Activated naive CD4-positive, alpha-beta T cell treated with anti-CD3 and anti-CD28 coated beads for 36 hours (primary cell): ENCODE data around the gene RFX5. TPM values are rescaled to one million over a fixed set of nuclear protein-coding genes. Genes with fewer than 3 reads are reported as not detected.

Experiments used
- total RNA-seq, 2 experiments: library from RNA; stranded (reverse); gene quantifications; one replicate each; pipeline ENCODE4 v1.2.3, GENCODE V29; 2021

Gene RFX5
- total RNA-seq, 2 experiments from 2014 or later = 62.3 to 63.4 TPM

Other genes with a start within 250 kb of the RFX5 start
- gene SEMA6C, start 200.6 kb downstream of the RFX5 start, total RNA-seq = 1 to 10 TPM; 1.5 to 1.6 TPM
- gene TNFAIP8L2, start 190.6 kb downstream of the RFX5 start, total RNA-seq = 10 to 100 TPM in 1 of 2 experiments, 1 to 10 TPM in 1; 9.6 to 10.5 TPM
- gene LYSMD1, start 181.3 kb downstream of the RFX5 start, total RNA-seq = 1 to 10 TPM; 4.5 to 4.8 TPM
- gene SCNM1, start 181.1 kb downstream of the RFX5 start, total RNA-seq = 10 to 100 TPM; 60.5 to 64.2 TPM
- gene TMOD4, start 171.3 kb downstream of the RFX5 start, total RNA-seq = 1 to 10 TPM in 1 of 2 experiments, under 1 TPM in 1; 0.98 to 1.1 TPM
- gene VPS72, start 157.1 kb downstream of the RFX5 start, total RNA-seq = 10 to 100 TPM; 49.8 to 56.9 TPM
- 10 to 100 TPM; 72.6 to 82.5 TPM for gene PIP5K1A, start 148.7 kb downstream of the RFX5 start, total RNA-seq
- gene PSMD4, start 92.5 kb downstream of the RFX5 start, total RNA-seq = 100 to 1,000 TPM; 167 to 192 TPM
- gene ZNF687, start 65.0 kb downstream of the RFX5 start, total RNA-seq = 10 to 100 TPM; 20.9 to 22.0 TPM
- gene PI4KB, start 19.8 kb downstream of the RFX5 start, total RNA-seq = 10 to 100 TPM; 64.1 to 69.2 TPM
- gene SELENBP1, start 25.5 kb upstream of the RFX5 start, total RNA-seq = not detected
- 100 to 1,000 TPM; 394 to 398 TPM for gene PSMB4, start 52.3 kb upstream of the RFX5 start, total RNA-seq
- gene POGZ, start 112.2 kb upstream of the RFX5 start, total RNA-seq = 10 to 100 TPM; 69.7 to 73.7 TPM
- 1 to 10 TPM in 1 of 2 experiments, under 1 TPM in 1; 0.62 to 1.5 TPM for gene CGN, start 164.1 kb upstream of the RFX5 start, total RNA-seq
- 1 to 10 TPM; 2.3 to 2.8 TPM for gene TUFT1, start 193.1 kb upstream of the RFX5 start, total RNA-seq